NT2/D1 (cell line): Measurements from ENCODE around the gene MCU.
"Not testable (repeated sequence)": the region's sequence is repeated elsewhere in the genome, so short reads cannot be mapped to it uniquely, and the experiment has no call there.

ENCODE experiments used
- DNase-seq: peaks from one replicate; pipeline ENCODE4 v3.0.0-alpha.2; 2011; ENCODE audit warnings: low read depth, low spot score
- H3K27me3 ChIP-seq: 2 replicates; pipeline ENCODE4 v1.6.0; 2011; ENCODE audit warnings: mild to moderate bottlenecking; ENCODE audit not compliant: insufficient read length, insufficient read depth
- H3K36me3 ChIP-seq: 2 replicates; pipeline ENCODE4 v1.6.1; 2011; ENCODE audit warnings: mild to moderate bottlenecking, low read length, mixed read lengths; ENCODE audit not compliant: insufficient read depth, insufficient read length
- H3K4me1 ChIP-seq: 2 replicates; pipeline ENCODE4 v1.5.1; 2011; ENCODE audit not compliant: insufficient read depth, insufficient read length
- H3K4me3 ChIP-seq: 2 replicates; pipeline ENCODE4 v1.5.1; 2011; ENCODE audit warnings: low read depth; ENCODE audit not compliant: insufficient read length
- H3K9ac ChIP-seq: 2 replicates; pipeline ENCODE4 v1.6.0; 2011; ENCODE audit warnings: low read depth; ENCODE audit not compliant: insufficient read length
- H3K9me3 ChIP-seq: 2 replicates; pipeline ENCODE4 v1.5.1; 2011; ENCODE audit warnings: mild to moderate bottlenecking, low read length; ENCODE audit not compliant: insufficient read depth
- SUZ12 ChIP-seq: IDR thresholded peaks from 2 replicates; pipeline ENCODE4 v1.6.1; 2011; ENCODE audit not compliant: insufficient read length, insufficient read depth; ENCODE audit errors: extremely low read depth
- YY1 ChIP-seq: IDR thresholded peaks from 2 replicates; pipeline ENCODE4 v1.6.1; 2011; ENCODE audit not compliant: insufficient read length, insufficient read depth
- ZNF274 ChIP-seq: IDR thresholded peaks from 2 replicates; pipeline ENCODE4 v1.6.1; 2011; ENCODE audit warnings: mild to moderate bottlenecking, low read depth, low read length

Gene MCU

DNA sequence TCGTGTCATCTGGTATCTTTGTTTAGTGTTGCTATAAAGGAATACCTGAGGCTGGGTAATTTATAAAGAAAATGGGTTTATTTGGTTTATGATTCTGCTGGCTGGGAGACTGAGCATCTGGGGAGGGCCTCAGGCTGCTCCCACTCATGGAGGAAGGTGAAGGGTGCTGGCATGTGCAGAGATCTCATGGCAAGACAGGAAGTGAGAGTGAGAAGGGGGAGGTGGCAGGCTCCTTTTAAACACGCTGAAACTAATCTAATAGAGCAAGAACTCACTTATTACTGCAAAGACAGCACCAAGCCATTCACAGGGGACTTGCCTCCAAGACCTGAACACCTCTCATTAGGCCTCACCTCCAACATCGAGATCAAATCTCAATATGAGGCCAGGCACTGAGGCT, 212.9 kb downstream of the MCU start:
- H3K9me3 ChIP-seq: no peaks in the 10 kb centered on the region
- TF ChIP-seq YY1: no peak
- TF ChIP-seq SUZ12: no peak
- TF ChIP-seq ZNF274: no peak
- H3K27me3 ChIP-seq: no peaks in the 10 kb centered on the region
- no peaks in the 10 kb centered on the region for H3K4me1 ChIP-seq
- H3K4me3 ChIP-seq: no peak overlapping the region
- H3K9ac ChIP-seq: no peak overlapping the region
- DNase-seq: no peak
- H3K36me3 ChIP-seq: no peaks in the 10 kb centered on the region

DNA sequence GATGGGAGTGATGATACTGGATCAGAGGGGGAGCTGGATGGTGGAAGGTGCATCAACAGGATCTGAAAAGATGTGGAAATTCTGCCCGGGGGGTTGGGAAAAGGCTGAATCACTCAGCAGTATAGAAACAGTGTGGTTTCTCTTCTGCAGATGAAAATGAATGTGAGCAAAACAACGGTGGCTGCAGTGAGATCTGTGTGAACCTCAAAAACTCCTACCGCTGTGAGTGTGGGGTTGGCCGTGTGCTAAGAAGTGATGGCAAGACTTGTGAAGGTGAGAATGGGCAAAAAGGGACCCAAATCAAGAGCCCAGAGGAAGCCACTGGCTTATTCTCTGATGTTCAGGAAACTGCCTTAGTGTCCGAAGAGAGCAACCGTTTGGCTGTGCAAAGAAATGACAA, 214.5 kb downstream of the MCU start:
- Histone ChIP-seq H3K4me1 (no peaks in the 10 kb centered on the region), H3K27me3 (no peaks in the 10 kb centered on the region), H3K4me3 (no peak overlapping the region), H3K36me3 (no peaks in the 10 kb centered on the region), H3K9me3 (no peaks in the 10 kb centered on the region), H3K9ac (no peak overlapping the region)
- DNase-seq: no peak
- TF ChIP-seq ZNF274: no peak
- TF ChIP-seq YY1: no peak
- TF ChIP-seq SUZ12: no peak

DNA sequence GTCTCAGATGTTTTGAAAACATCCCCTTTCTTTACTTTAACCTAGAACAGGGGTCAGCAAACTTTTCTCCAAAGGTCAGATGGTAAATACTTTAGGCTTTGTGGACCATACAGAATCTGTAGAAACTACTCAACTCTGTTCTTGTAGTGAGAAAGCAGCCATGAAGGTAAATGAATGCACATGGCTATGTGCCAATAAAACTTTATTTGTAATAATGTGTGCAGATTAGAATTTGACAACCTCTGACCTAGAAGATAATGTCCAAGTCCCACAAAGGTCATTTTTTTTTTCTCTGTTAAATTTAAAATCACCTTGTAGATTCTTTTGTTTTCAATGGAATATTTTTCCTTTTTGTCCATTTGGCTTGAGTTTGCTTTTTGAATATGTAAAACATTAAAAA, 218.8 kb downstream of the MCU start:
- H3K27me3 ChIP-seq: no peaks in the 10 kb centered on the region
- no peak overlapping the region for H3K9ac ChIP-seq
- no peak for DNase-seq
- TF ChIP-seq SUZ12 (no peak), ZNF274 (no peak), YY1 (no peak)
- H3K4me3 ChIP-seq: no peak overlapping the region
- no peaks in the 10 kb centered on the region for H3K9me3 ChIP-seq
- no peaks in the 10 kb centered on the region for H3K36me3 ChIP-seq
- H3K4me1 ChIP-seq: no peaks in the 10 kb centered on the region

DNA sequence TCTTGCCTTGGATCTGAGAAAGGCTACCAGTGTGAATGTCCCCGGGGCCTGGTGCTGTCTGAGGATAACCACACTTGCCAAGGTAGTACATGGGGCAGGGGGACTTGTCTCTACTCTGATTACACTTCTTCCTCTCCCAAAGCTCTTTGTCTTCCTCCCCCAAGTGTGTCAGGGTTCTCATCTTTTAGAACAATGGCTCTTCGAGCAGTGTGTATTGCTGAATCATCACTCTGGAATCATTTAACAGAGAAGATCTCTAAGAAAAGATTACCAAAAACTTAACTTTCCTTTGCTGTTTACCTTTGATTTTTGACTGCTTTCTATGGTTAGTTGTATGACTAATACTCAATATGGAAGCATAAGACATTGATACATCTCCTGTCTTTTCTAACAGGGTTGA, 219.8 kb downstream of the MCU start:
- Histone ChIP-seq H3K4me1 (no peaks in the 10 kb centered on the region), H3K27me3 (no peaks in the 10 kb centered on the region), H3K9me3 (no peaks in the 10 kb centered on the region), H3K4me3 (no peak overlapping the region), H3K36me3 (no peaks in the 10 kb centered on the region), H3K9ac (no peak overlapping the region)
- TF ChIP-seq ZNF274: no peak
- TF ChIP-seq SUZ12: no peak
- TF ChIP-seq YY1: no peak
- no peak for DNase-seq

DNA sequence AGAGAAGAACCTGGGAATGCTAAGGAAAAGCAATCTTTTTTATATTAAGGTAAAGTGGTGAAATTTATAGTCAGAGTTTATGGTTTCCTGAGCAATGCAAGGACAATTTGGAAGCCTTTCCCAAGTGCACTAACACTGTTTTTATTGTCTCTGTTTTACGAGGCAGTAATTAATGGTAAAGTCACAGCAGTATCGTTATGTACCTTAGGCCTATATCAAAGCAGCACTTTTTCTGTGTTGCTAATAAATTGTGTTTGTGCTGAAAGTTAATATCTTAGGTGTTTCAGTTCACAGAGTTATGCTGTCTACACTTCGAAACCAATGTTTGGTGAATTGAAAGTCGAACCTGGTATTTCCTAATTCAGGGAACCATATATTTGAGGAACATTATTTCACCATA, 220.8 kb downstream of the MCU start:
- H3K9ac ChIP-seq: no peak overlapping the region
- H3K4me1 ChIP-seq: no peaks in the 10 kb centered on the region
- no peaks in the 10 kb centered on the region for H3K36me3 ChIP-seq
- TF ChIP-seq ZNF274 (no peak), SUZ12 (no peak), YY1 (no peak)
- H3K27me3 ChIP-seq: no peaks in the 10 kb centered on the region
- no peaks in the 10 kb centered on the region for H3K9me3 ChIP-seq
- H3K4me3 ChIP-seq: no peak overlapping the region
- DNase-seq: no peak

DNA sequence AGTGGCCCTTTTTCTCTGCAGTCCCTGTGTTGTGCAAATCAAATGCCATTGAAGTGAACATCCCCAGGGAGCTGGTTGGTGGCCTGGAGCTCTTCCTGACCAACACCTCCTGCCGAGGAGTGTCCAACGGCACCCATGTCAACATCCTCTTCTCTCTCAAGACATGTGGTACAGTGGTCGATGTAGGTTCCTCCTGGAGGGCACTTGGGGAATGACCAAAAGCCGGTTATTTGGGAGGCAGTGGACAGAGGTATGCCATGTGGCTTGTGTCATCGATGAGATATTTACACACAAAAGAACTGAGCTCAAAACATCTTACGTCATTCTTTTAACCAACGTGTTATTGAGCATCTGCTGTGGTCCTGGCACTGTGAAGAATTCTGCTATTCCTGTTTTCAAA, 221.3 kb downstream of the MCU start:
- TF ChIP-seq ZNF274: no peak
- no peak for TF ChIP-seq YY1
- TF ChIP-seq SUZ12: no peak

DNA sequence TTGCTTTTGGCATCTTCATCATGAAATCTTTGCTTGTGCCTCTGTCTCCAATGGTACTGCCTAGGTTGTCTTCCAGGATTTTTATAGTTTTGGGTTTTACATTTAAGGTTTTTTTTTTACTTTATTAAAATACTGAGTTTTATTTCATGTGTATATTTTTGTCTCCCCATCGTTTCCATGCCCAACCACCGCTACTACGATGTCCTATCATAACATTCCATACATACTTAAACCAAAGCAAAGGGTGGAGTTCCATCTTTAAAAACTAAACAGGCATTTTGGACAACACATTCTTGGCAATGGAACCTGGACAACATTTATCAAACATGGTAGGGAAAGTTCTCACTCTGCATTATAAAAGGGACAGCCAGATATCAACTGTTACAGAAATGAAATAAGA, 225.3 kb downstream of the MCU start:
- H3K9me3 ChIP-seq, H3K36me3 ChIP-seq, H3K27me3 ChIP-seq, H3K4me3 ChIP-seq, H3K4me1 ChIP-seq, H3K9ac ChIP-seq, DNase-seq: not testable (repeated sequence)

More for the DNA sequence above, 221.3 kb downstream of the MCU start:
- H3K9me3 ChIP-seq: no peaks in the 10 kb centered on the region
- H3K4me1 ChIP-seq: no peaks in the 10 kb centered on the region
- DNase-seq: peak; percentile 2
- no peak overlapping the region for H3K9ac ChIP-seq
- H3K27me3 ChIP-seq: no peaks in the 10 kb centered on the region
- H3K4me3 ChIP-seq: no peak overlapping the region
- H3K36me3 ChIP-seq: no peaks in the 10 kb centered on the region

DNA sequence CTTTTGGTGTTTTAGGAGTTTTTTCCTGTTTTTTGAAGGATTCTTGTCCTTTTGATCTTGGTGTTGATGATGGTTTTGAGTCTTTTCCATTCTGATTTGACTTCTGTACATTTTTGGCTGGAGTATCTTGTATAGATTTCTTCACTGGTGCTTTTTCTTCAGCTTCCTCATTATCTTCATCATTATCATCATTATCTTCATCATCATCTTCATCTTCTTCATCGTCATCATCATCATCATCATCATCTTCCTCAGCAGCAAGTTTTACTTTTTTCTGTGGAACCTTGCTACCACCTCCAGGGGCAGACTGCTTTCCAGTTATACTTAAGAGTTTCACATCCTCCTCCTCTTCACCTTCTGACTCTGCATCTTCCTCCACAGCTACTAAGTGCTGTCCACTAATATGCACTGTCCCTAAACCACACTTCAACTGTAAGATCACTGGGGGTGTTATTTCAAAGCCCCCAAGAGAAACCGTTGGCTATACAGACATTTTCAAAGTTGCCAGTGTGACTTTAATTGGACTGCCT, 225.9 kb downstream of the MCU start:
- H3K4me3 ChIP-seq, H3K9me3 ChIP-seq, H3K36me3 ChIP-seq, H3K27me3 ChIP-seq, H3K4me1 ChIP-seq, H3K9ac ChIP-seq, DNase-seq: not testable (repeated sequence)
